Transverse colon (tissue), 4 donors: Measurements from ENCODE around the gene ATP6AP1. TPM values are rescaled to one million over a fixed set of nuclear protein-coding genes. Genes with fewer than 3 reads are reported as not detected.

Experiments used
- DNase-seq: peaks from one replicate; pipeline ENCODE4 v3.0.0-alpha.2; 2019
- H3K27ac ChIP-seq, 4 donors: fragments of 200-600 bp; sonication (generic); 2 replicates each; pipeline ENCODE4 v1.5.1; 2016 to 2018; ENCODE audit warnings: inconsistent platforms in 4 of 4
- H3K27me3 ChIP-seq: fragments of 200-600 bp; sonication (generic); 2 replicates; pipeline ENCODE4 v1.5.1; 2017; ENCODE audit warnings: inconsistent platforms
- H3K36me3 ChIP-seq, 4 donors: fragments of 200-600 bp; sonication (generic); 2 replicates each; pipeline ENCODE4 v1.5.1; 2017 to 2019; ENCODE audit warnings: inconsistent platforms in 4 of 4
- H3K4me1 ChIP-seq, 4 donors: fragments of 200-600 bp; sonication (generic); 2 replicates each; pipeline ENCODE4 v1.5.1; 2017 to 2020; ENCODE audit warnings: inconsistent platforms in 4 of 4
- H3K4me3 ChIP-seq, 4 donors: fragments of 200-600 bp; sonication (generic); 1 replicate in 1 of 4; 2 replicates in 3 of 4; pipeline versions ENCODE4 v1.5.1 to v1.6.1; 2017 to 2019; ENCODE audit warnings: inconsistent platforms in 4 of 4
- H3K9me3 ChIP-seq, 2 donors: fragments of 200-600 bp; sonication (generic); 2 replicates each; pipeline ENCODE4 v1.5.1; 2017 to 2019; ENCODE audit warnings: inconsistent platforms in 2 of 2
- CTCF ChIP-seq, 5 experiments: fragments of 200-600 bp in 3 of 5; fragments of 450-650 bp in 2 of 5; sonication (generic) in 3 of 5; IDR thresholded peaks; 1 replicate in 2 of 5; 2 replicates in 3 of 5; pipeline ENCODE4 v1.5.1; 2016 to 2017; ENCODE audit warnings: antibody characterized with exemption in 5 of 5, inconsistent platforms in 3 of 5, mild to moderate bottlenecking in 2 of 5, moderate library complexity in 1 of 5
- EP300 ChIP-seq: sonication (generic); formaldehyde crosslinking; IDR thresholded peaks from one replicate; pipeline ENCODE4 v1.6.1; 2017; ENCODE audit warnings: antibody characterized with exemption, low read depth
- POLR2A ChIP-seq: fragments of 450-650 bp; IDR thresholded peaks from one replicate; pipeline ENCODE4 v1.6.1; 2016; ENCODE audit warnings: antibody characterized with exemption, mild to moderate bottlenecking, moderate library complexity
- POLR2AphosphoS5 ChIP-seq, 3 donors: sonication (generic); formaldehyde crosslinking; IDR thresholded peaks; one replicate each; pipeline ENCODE4 v1.6.1; 2016; ENCODE audit warnings: antibody characterized with exemption in 3 of 3
- WGBS, 2 donors: methylation state at CpG; one replicate each; pipeline ENCODE4 v1.1.5; 2018; ENCODE audit warnings: low coverage in 1 of 2; 5-methylcytosine and 5-hydroxymethylcytosine counted together
- in situ Hi-C, 4 donors: fragments of 200-750 bp; cut with MboI; loops; one replicate each; pipeline versions ENCODE4 v1.15.0 to v1.15.1; 2017; ENCODE audit warnings: low sequenced_read_pairs in 3 of 4, low pct_ligation_motif_present in 1 of 4, low pct_unique_long_range_greater_than_20kb in 1 of 4
- intact Hi-C: fragments of 100-400 bp; cut with DNase I; formaldehyde crosslinking; loops from one replicate; pipeline ENCODE4 v1.15.1; 2023; ENCODE audit warnings: low total_unique reads
- total RNA-seq, 4 donors: library from RNA; depleted of rRNA; stranded (reverse); fragments of >200 nt; gene quantifications; one replicate each; pipeline ENCODE4 v1.1.0, GENCODE V29; 2016

ATP6AP1 gene
- total RNA-seq, 4 donors from 2014 or later = 26.5 to 118 (median 61.7) TPM

- Histone ChIP-seq H3K9me3 (no peaks in the 10 kb centered on the region), H3K27ac (no peak overlapping the region), H3K27me3 (no peaks in the 10 kb centered on the region), H3K36me3 (no peaks in the 10 kb centered on the region), H3K4me3 (no peak overlapping the region), H3K4me1 (peaks cover 3 to 16% (median 5%) of the 10 kb centered on the region in 4 donors)
- intact Hi-C loops (no loop called here), in situ Hi-C loops (no loop called here)
- DNase-seq = no peak
- TF ChIP-seq POLR2A = no peak
- no peak for TF ChIP-seq EP300
- TF ChIP-seq CTCF (IDR thresholded peaks at IDR 0.05) = no peak
- no peak for TF ChIP-seq POLR2AphosphoS5 (IDR thresholded peaks at IDR 0.05)
- whole genome bisulfite sequencing, 2 donors = 88% methylated on average over 19 of the region's 19 CpGs; no CpG with 5 or more reads in 1 of the 2 donors
Measured at GRCh38 chrX:154435171-154435733, 6.8 kb downstream of the ATP6AP1 start.

DNA sequence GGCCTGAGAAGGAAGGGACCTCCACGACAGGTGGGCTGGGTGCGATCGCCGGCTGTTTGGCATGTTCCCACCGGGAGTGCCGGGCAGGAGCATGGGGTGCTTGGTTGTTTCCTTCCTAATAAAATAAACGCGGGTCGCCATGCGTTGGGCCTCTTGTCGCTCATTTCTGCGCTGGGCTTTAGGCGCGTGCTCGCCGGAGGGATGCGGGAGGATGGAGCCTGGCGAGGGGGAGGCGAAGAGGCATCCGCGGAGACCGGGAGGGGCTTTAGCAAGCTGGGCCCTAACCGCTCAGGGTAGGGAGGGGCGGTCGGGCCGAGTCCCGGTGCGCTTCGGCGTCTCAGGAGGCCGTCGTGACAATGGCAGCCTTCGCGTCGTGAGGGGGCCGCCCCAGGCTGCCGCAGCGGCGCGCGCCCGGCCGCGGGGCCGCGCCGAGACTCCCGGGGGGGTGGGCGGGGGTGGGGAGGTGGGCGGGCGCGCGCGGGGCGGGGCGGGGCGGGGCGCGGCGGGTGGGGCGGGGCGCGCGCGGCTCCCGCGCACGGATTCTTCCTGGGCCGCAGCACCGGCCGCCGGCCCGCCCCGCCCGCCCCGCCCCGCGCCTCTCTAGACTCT, 8.0 kb downstream of the ATP6AP1 start:
- intact Hi-C loops (no loop called here), in situ Hi-C loops (no loop called here)
- Histone ChIP-seq H3K4me1 (peaks cover 3 to 16% (median 5%) of the 10 kb centered on the region in 4 donors), H3K9me3 (no peaks in the 10 kb centered on the region), H3K27me3 (no peaks in the 10 kb centered on the region), H3K27ac (peak overlapping the region; percentile 82 to 92 (median 88)), H3K36me3 (no peaks in the 10 kb centered on the region), H3K4me3 (peak overlapping the region in 3 of 4 donors; percentile 56 to 86 (median 75))
- WGBS, 2 donors = 73% methylated on average over 34 of the region's 78 CpGs; no CpG with 5 or more reads in 1 of the 2 donors
- TF ChIP-seq POLR2AphosphoS5 (IDR thresholded peaks at IDR 0.05) = no peak
- no peak for TF ChIP-seq CTCF (IDR thresholded peaks at IDR 0.05)
- no peak for TF ChIP-seq EP300
- TF ChIP-seq POLR2A = no peak
- DNase-seq = peak; percentile 29

- no peaks in the 10 kb centered on the region for H3K27me3 ChIP-seq
- peak within 1 kb of the TSS; percentile 56 to 86 (median 72) for H3K4me3 ChIP-seq
- no peaks in the 10 kb centered on the region for H3K36me3 ChIP-seq
- H3K9me3 ChIP-seq = no peaks in the 10 kb centered on the region
- TF ChIP-seq POLR2AphosphoS5 (IDR thresholded peaks at IDR 0.05) = peak; percentile 46 to 55 (median 52)
- TF ChIP-seq POLR2A = peak; percentile 26
- TF ChIP-seq CTCF (IDR thresholded peaks at IDR 0.05) = no peak
- H3K4me1 ChIP-seq = peaks cover 3 to 16% (median 5%) of the 10 kb centered on the region in 4 donors
- intact Hi-C loops (no loop called here), in situ Hi-C loops (no loop called here)
- H3K27ac ChIP-seq = peak within 1 kb of the TSS; percentile 82 to 92 (median 88)
- 44% methylated on average over 39 of the region's 93 CpGs; no CpG with 5 or more reads in 1 of the 2 donors for WGBS, 2 donors
- peak; percentile 36 for DNase-seq
Measured at GRCh38 chrX:154436983-154437752, 8.7 kb downstream of the ATP6AP1 start, which contains the start of gene GDI1. GDI1 (plus strand) TSS chrX:154437154; CDS start chrX:154437255, 101 bp downstream.
